Endometrial microvascular endothelial cells (primary cell): Measurements from ENCODE around the gene CCDC170. TPM values are rescaled to one million over a fixed set of nuclear protein-coding genes. Genes with fewer than 3 reads are reported as not detected.

Experiments
- in situ Hi-C: cut with HindIII; loops from 2 replicates; pipeline ENCODE4 v1.10.0; 2017; ENCODE audit warnings: low sequenced_read_pairs, low pct_unique_long_range_greater_than_20kb; ENCODE audit errors: inconsistent ontology term
- total RNA-seq: library from RNA; depleted of rRNA; stranded (reverse); fragments of >200 nt; gene quantifications from one replicate; pipeline ENCODE4 v1.2.3, GENCODE V29; 2015; ENCODE audit errors: inconsistent ontology term

The CCDC170 gene
- total RNA-seq, 1 donor from 2014 or later = not detected

DNA sequence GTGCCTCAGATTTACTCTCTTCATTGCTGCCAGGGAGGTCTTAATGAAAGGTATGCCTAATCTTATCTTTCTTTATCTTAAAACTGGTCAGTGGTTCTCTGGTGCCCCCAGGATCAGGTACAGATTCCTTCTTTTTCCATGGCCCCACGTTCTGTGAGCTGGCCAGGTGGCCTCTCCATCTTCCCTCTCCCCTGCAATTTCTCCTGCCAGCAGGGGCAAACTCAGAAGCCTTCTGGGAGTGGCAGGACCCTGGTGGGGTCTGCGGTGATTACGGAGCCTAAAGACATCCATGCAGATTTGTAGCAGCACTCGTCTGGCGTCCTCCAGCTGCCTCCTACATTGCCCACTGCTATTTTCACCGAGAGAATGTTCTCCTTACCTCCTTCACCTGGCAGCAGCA is 95.8 kb downstream of the CCDC170 start:
- in situ Hi-C loops = no loop called here

DNA sequence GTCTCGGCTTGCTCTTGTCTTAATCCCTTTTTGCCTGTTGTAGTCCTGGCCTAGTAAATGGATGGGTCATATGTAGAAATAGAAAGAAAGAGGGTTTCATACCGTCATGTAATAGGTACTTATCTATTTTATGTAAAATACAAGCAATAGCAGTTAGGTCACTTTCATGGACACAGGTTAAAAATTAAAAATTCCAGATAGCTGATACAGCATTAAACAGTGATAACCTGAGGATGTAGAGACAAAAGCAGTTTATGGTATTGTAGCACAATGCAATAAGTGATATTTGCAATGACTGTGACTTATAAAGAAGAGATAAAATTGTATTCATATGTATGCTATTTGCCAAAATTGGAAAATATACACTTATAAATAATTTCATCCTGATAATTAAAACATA is 96.9 kb downstream of the CCDC170 start:
- in situ Hi-C loops = no loop called here

- in situ Hi-C loops = no loop called here
Measured at GRCh38 chr6:151592449-151593159, 98.8 kb downstream of the CCDC170 start.

DNA sequence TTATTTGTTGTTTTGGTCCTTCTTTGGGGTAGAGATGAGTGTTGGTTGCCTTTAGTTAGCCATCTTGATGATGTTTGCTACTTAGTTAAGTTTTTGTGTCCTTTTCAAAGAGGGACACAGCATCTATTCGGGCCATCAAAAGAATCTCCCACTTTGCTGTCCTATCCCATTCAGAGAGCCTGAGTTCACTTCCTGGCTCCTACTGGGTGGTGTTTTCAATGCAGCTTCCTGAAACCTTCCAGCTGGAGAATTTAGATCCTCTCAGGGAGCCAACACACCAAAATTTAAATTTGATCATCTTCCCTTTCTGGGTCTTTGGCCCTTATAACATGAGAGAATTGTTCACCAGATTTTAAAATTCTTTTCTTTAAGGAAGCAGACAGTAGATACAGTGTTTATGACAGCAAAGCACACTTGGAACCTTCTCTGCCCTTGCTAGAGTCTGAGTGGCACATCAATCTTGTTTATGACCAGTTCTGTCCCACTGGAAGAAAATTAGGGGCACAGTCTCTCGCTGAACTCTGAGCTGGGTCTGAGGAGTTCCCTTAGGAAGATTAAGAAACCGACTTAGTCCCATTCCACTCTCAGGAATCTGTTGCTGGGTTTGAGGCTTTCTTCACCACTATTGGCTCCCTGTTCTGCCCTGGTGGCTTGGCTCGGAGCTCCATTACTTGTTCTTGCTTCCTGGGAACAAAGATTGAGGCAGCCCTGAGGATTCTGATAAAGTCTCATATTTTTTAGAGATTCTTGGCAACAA is 115.5 kb downstream of the CCDC170 start:
- in situ Hi-C loops = no loop called here

- in situ Hi-C loops = no loop called here
Measured at GRCh38 chr6:151610326-151610725, 116.5 kb downstream of the CCDC170 start.

DNA sequence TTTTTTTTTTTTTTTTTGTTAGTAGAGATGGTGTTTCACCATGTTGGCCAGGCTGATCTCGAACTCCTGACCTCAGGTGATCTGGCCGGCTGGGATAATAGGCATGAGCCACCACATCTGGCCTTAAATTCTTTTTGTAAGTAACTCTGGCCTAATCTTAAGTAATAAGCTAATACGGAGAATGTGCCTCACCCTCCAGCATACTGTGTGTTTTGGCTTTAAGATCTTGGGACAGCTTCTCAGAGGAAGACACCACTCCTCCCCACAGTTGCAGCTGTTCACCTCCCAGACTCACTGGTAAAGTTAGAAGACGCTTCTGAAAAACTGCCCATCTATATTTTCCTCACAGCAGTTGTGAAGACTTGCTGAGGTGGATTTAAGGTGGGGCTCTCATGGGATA is 120.8 kb downstream of the CCDC170 start:
- in situ Hi-C loops = no loop called here

DNA sequence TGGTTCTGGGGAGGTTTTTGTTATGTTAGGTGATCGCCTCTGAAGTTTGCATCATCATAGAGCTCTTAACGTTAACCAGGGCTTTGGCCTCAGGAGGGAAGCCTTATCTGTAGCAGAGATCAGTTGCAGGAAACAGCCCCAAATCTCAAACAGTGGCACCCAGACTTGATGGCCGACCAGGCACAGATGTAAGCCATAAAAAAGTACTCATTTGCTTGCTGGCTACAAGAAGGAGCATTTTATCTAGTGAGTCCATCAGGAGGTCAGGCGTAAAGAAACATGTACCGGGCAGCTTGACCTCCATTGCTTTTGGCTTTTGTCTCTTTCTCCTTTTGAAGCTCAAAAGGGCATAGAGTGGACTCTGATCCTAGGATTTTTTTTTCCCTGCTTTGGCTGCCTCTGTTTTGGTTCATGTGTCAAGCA is 122.3 kb downstream of the CCDC170 start:
- in situ Hi-C loops = no loop called here

DNA sequence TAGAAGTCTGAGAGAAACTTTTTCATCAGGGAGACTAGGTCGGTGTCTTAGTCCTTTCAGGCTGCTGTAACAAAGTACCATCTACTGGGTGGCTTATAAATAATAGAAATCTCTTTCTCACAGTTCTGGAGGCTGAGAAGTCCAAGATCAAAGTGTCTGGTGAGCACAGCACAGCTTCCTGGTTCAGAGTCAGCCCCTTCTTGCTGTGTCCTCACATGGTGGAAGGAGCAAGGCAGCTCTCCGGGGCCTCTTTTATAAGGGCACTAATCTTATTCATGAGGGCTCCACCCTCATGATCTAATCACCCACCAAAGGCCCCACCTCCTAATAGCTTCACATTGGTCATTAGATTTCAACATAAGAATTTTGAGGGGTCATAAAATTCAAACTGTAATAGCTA is 122.8 kb downstream of the CCDC170 start:
- in situ Hi-C loops = no loop called here

DNA sequence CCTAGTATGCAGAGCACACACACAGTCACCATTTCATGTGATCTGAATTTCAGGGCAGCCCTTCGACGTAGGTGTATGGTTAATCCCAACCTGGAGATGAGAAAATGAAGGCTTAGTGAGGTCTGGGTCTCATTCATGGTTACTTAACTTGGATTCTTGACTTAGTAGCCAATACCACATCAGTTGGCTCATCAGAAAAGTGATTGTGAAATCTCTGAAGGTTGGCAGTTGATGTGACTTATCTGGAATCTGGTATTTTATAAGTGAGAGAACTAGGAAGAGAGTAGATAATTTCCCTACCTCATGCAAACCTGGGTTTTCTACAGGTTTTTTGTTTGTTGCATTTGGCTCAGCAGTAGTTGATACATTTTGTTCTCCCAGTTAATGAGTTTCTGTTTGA is 123.7 kb downstream of the CCDC170 start:
- in situ Hi-C loops = no loop called here

DNA sequence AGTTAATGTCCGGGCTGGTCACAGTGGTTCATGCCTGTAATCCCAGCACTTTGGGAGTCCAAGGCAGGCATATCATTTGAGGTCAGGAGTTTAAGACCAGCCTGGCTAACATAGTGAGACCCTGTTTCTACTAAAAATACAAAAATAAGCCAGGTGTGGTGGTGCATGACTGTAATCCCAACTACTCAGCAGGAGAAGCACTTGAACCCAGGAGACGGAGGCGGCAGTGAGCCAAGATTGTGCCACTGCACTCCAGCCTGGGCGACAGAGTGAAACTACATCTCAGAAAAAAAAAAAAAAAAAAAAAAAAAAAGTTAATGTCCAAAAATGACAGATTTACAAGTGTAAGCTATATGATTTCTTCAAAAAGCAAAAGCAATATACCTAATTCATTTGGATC is 124.9 kb downstream of the CCDC170 start:
- in situ Hi-C loops = no loop called here

GRCh38 chr6:151620179-151620578 is 126.4 kb downstream of the CCDC170 start:
- in situ Hi-C loops = no loop called here

DNA sequence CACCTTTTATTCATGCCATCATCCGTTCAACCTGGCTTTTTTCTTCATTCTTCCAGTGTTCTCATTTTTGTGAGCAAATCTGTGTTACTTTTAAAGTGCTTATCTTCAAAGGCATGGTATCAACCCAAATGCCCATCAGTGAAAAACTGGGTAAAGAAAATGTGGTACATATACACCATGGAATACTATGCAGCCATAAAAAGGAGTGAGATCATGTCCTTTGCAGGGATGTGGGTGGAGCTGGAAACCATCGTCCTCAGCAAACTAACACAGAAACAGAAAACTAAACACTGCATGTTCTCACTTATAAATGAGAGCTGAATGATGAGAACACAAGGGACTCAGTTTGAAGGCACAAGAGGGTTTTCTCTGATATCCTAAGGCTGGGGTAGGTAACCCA is 130.3 kb downstream of the CCDC170 start:
- in situ Hi-C loops = no loop called here

GRCh38 chr6:151624481-151624880 is 130.7 kb downstream of the CCDC170 start:
- in situ Hi-C loops = no loop called here

GRCh38 chr6:151624900-151625536 is 131.2 kb downstream of the CCDC170 start:
- in situ Hi-C loops = no loop called here

DNA sequence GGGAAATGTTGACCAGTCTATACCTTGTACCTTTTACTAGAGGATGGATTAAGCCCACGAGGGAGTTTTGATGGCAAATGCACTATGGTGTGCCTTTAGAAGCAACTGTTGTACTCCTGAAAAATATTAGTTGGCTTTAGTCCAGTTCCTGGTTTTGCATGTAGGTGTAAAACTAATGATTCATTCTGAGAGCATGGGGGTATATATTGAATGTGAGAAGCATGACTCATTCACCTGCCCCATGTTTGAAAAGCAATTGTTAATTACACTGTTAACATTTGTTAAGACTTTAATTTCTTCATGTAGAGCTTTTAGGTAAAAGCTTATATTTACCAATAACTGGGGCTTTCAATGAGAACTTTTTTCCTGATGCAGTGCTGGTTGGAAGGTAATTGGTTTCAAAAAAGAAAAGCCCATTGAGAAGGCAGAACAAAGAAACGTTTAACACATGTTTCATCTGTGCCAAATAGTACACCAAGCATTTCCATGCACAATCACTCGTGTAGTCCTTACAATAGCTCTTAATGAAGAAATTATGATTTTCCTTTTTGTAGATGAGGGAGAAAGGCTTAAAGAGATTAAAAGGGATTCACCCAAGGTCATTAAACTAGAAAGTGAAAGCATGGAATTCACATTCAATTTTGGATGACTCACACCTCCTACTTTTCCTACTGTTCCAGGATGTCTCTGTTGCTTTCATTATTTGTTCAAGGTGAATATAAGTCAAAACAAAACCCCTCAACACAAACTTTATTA is 134.1 kb downstream of the CCDC170 start:
- in situ Hi-C loops = no loop called here

DNA sequence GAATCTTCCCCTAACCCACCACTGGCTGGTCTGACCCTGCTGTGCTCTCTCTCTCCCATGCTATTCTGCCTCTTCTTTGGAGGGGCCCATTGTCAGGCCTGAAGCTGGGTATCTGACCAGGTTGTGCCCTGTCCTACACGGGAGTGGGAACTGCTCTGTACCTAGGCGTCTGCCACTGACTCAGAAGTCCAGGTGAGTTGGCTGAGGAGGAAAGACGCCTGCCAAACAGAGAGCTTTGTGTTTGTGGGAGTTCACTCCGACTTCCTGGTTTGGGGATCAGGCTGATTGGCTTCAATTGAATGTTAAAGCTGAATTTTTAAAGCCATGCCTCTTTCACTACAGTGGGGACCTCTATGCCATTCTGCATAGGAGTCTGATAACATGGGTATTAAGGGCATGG is 136.0 kb downstream of the CCDC170 start:
- in situ Hi-C loops = no loop called here

DNA sequence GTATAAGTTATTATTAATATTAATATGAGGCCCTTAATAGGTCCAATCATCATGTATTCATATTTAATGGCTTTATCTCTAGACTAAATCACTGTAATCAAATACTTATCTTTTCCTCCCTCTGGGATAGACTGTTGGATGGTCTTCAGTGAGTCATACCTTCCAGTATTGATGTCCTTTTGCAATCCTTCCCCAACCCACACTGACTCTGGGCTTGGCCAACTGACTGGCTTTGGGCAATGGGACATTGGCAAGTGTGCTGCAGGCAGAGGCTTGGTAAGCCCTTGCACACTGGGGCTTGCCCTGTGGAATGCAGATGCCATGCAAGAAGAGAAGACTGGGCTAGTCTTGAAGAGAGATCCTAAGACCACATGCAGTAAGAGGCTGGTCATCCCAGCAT is 136.6 kb downstream of the CCDC170 start:
- in situ Hi-C loops = no loop called here

GRCh38 chr6:151630991-151631655 is 137.3 kb downstream of the CCDC170 start:
- in situ Hi-C loops = no loop called here

DNA sequence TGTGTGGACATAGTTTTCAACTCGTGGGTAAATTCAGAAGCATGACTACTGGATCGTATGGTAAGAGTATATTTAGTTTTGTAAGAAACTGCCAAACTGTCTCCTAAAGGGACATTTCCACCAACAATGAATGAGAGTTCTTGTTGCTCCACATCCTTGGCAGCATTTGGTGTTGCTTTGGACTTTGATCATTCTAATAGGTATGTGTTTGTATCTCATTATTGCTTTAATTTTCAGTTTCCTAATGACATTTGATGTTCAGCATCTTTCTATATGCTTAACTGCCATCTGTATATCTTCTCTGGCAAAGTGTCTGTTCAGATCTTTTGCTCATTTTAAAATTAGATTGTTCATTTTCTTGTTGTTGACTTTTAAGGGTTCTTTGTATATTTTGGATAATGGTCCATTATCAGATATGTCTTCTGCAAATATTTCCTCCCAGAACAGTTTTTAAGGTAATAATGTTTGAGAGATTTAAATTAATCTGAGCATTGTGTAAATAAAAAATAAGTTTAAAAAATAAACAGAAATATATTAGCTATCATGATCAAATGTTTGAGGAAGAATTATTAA is 138.7 kb downstream of the CCDC170 start:
- in situ Hi-C loops = no loop called here
